GM18526 (cell line): ENCODE measurements around the gene CD200R1.

Experiments
- POLR2A ChIP-seq: IDR thresholded peaks from 3 replicates; pipeline ENCODE4 v1.6.1; 2011; ENCODE audit not compliant: insufficient read length; ENCODE audit errors: extremely low read depth

CD200R1 gene

DNA sequence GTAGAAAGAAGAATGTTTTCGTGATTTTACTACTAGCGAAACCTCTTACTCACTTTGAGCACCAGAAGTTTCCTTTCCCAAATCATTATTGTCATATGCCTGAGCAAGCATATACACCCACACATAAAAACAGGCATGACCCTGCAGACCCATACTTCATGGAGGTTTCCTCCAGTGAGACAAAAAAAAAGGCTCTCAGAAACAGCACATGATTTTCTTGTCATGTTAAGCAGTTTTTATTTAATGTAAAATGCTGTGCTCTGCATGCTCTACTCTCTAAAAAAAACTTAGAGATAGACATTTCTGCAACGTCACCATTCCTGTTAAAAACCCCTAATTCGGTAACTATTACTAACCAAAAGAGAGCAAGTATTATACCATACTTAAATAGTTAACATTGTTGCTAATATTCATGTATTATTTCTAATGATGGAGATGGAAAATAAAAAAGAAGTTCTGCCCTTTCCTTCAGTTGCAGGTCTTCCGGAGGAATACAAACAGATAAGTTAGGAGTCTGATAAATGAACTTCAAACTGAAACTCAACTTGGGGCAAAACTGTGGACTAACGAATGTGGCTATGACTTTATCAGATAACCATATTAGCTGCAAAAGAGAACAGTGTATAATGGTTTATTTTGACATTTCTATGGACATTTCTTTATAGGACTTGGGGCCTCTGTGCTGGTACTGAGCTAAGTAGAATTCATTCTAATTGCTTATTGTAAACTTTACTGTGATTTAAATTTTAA lies 15.9 kb downstream of the CD200R1 start:
- TF ChIP-seq POLR2A = no peak

DNA sequence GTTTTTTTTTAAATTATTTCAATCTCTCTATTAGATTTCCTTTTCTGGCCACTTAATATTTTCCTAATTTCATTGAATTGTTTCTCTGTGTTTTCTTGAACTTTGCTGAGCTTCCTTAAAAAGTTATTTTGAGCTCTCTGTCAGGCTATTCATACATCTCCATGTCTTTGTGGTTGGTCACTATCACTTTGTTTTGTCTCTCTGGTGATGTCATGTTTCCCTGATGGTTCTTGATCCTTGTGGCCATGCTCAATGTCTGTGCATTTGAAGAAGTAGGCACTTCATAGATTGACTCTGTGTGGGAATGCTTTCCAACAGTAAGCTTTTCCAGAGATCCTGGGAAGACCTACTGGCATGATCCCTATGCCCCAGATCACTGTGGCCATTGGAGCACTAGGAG lies 18.6 kb downstream of the CD200R1 start:
- no peak for TF ChIP-seq POLR2A

- no peak for TF ChIP-seq POLR2A
Observed at GRCh38 chr3:112948346-112948838, 26.5 kb downstream of the CD200R1 start.

GRCh38 chr3:112931736-112932521 lies 43.0 kb downstream of the CD200R1 start:
- TF ChIP-seq POLR2A = no peak

DNA sequence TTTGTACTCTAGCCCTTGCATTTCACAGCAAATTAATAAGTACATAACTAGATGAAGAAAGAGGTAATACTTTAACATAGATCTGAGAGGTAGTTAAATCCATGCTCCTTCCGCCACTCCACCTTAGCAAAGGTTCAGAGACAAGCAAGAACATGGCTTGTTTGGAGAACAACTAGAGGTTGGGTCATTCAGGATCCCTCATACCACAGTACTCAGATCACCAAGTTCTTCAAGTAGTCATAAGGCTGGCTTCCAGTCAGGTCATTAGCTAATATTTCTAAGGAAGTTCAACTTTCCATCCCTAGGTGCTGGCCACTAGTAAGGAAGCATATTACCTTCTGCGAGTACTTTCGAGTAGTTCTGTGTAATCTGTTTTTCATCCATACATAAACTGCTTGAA lies 44.1 kb downstream of the CD200R1 start:
- TF ChIP-seq POLR2A = no peak

DNA sequence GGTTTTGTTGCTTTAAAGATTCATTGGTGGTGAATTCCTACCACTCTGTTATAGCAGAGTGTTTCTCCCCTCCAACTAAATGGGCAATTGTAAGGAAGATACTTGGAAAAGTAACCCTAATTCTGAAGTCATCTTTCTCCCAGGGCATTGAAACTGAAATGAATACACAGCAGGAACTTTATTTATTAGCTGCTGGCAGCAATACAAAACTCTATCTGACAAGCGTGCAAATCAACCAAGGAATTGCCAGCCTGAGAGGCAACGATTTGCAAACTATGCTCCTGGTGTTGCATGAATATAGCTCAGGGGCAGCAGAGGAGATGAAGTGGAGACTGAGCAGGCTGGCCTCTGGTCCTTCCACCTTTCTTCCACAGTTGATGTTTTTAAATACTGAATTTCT lies 48.9 kb downstream of the CD200R1 start:
- TF ChIP-seq POLR2A = no peak

DNA sequence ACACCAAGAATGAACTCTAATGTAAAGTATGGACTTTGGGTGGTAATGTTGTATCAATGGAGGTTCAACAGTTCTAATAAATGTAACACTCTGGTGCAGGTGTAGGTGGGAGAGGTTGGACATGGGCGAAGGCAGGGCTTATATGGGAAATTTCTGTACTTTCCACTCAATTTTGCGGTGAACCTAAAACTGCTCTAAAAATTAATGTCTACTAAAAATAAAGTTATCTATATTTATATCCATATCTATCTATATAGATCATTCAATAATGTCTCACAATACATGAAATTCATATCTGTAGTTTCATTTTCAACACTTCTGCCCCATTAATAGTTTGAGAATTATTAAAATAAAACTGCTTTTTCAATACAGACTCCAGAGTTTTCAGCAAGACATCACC lies 49.3 kb downstream of the CD200R1 start:
- no peak for TF ChIP-seq POLR2A

- TF ChIP-seq POLR2A = no peak
Observed at GRCh38 chr3:112908252-112908651, 66.7 kb downstream of the CD200R1 start.

GRCh38 chr3:112904786-112905185 lies 70.1 kb downstream of the CD200R1 start:
- no peak for TF ChIP-seq POLR2A

DNA sequence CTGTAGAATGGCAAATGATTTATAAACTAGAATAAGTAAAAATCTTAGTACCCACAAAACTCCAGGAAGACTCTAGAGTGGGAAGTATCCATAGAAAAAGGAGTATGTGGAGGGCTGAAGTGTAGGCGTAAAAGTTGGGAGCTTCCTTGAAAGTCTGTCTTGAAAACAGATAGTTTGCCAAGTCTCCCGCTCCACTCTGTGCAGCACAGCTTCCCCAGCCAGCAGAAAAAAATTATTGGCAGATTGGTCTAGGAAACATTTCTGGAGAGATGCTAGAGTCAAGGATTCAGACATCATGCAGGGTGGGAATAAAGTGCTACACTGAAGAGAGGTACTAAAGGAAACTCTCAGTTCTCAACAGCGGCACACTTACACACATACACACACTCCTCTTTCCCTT lies 74.8 kb downstream of the CD200R1 start:
- no peak for TF ChIP-seq POLR2A

GRCh38 chr3:112897791-112898190 lies 77.1 kb downstream of the CD200R1 start:
- no peak for TF ChIP-seq POLR2A

- no peak for TF ChIP-seq POLR2A
Observed at GRCh38 chr3:112894258-112894657, 80.6 kb downstream of the CD200R1 start.

- no peak for TF ChIP-seq POLR2A
Observed at GRCh38 chr3:112889357-112889756, 85.5 kb downstream of the CD200R1 start.

GRCh38 chr3:112888381-112889085 lies 86.4 kb downstream of the CD200R1 start:
- TF ChIP-seq POLR2A = no peak

DNA sequence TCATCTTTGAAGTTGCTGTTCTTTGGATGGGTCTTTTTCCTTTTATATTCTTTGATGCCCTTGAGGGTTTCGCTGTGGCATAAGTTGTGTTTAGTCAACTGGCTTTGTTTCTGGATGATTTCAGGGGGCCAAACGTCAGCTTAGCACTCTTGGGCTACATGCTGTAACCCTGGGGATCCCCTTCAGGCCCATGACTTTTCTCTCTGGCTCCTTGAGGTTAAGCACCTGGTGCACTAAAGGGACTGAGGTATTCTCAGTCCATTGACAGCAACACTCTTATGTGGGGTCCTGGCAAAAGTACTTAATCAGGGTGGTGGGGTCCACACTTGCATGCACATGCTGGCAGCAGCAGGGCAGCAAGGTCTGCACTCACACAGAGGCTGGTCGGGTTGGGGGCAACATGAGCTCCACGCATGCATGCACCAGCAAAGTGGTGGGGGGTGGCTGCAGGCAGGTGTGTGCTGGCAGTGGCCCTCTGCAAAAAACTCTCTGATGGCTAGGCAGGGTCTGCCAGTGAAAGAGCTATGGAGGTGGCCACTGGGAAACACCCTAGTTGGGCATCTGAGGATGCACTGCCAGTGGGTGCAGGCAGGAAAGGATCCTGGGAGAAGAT lies 90.1 kb downstream of the CD200R1 start:
- no peak for TF ChIP-seq POLR2A
